Rectal smooth muscle tissue (tissue), 1 donor: ENCODE results near the gene C19orf33.

Source experiments
- H3K27ac ChIP-seq: one replicate; pipeline ENCODE4 v1.7.0; 2013; ENCODE audit warnings: low read depth, low read length, inconsistent platforms
- H3K27me3 ChIP-seq: one replicate; pipeline ENCODE4 v1.7.0; 2013; ENCODE audit warnings: low read length; ENCODE audit not compliant: control insufficient read depth, insufficient read depth
- H3K36me3 ChIP-seq: one replicate; pipeline ENCODE4 v1.7.0; 2013; ENCODE audit warnings: low read length; ENCODE audit not compliant: control insufficient read depth, insufficient read depth
- H3K4me1 ChIP-seq: one replicate; pipeline ENCODE4 v1.7.0; 2013; ENCODE audit warnings: low read length; ENCODE audit not compliant: control insufficient read depth, insufficient read depth
- H3K4me3 ChIP-seq: one replicate; pipeline ENCODE4 v1.7.0; 2013; ENCODE audit warnings: low read length
- H3K9ac ChIP-seq: one replicate; pipeline ENCODE4 v1.7.0; 2013; ENCODE audit warnings: low read length

C19orf33 gene

GRCh38 chr19:38318660-38319059 is 14.6 kb downstream of the C19orf33 start:
- H3K4me3 ChIP-seq = no peak overlapping the region
- peaks cover 14% of the 10 kb centered on the region for H3K4me1 ChIP-seq
- no peaks in the 10 kb centered on the region for H3K27me3 ChIP-seq
- no peak overlapping the region for H3K9ac ChIP-seq
- H3K27ac ChIP-seq = peak overlapping the region; percentile 93
- H3K36me3 ChIP-seq = no peaks in the 10 kb centered on the region

GRCh38 chr19:38319421-38320258 is 15.6 kb downstream of the C19orf33 start, which contains the start of gene KCNK6:
KCNK6 (plus strand) TSS chr19:38319845; CDS start chr19:38319951, 106 bp downstream.
- Histone ChIP-seq H3K9ac (peak within 1 kb of the TSS; percentile 78), H3K27me3 (no peaks in the 10 kb centered on the region), H3K4me1 (peaks cover 14% of the 10 kb centered on the region), H3K27ac (peak within 1 kb of the TSS; percentile 93), H3K36me3 (no peaks in the 10 kb centered on the region), H3K4me3 (peak within 1 kb of the TSS; percentile 73)

- Histone ChIP-seq H3K36me3 (no peaks in the 10 kb centered on the region), H3K4me1 (peaks cover 14% of the 10 kb centered on the region), H3K27ac (peak overlapping the region; percentile 93), H3K4me3 (peak overlapping the region; percentile 25), H3K9ac (peak overlapping the region; percentile 16), H3K27me3 (no peaks in the 10 kb centered on the region)
Measured at GRCh38 chr19:38320969-38321339, 16.9 kb downstream of the C19orf33 start.

GRCh38 chr19:38321646-38322196 is 17.7 kb downstream of the C19orf33 start:
- Histone ChIP-seq H3K36me3 (no peaks in the 10 kb centered on the region), H3K27me3 (no peaks in the 10 kb centered on the region), H3K9ac (peak overlapping the region; percentile 16), H3K4me1 (peaks cover 14% of the 10 kb centered on the region), H3K4me3 (peak overlapping the region; percentile 25), H3K27ac (peak overlapping the region; percentile 93)

- H3K4me1 ChIP-seq = peaks cover 14% of the 10 kb centered on the region
Measured at GRCh38 chr19:38323291-38323690, 19.2 kb downstream of the C19orf33 start.

GRCh38 chr19:38324431-38324830 is 20.4 kb downstream of the C19orf33 start:
- H3K36me3 ChIP-seq = peaks cover 11% of the 10 kb centered on the region
- H3K4me1 ChIP-seq = peaks cover 14% of the 10 kb centered on the region
- H3K27ac ChIP-seq = no peak overlapping the region
- H3K4me3 ChIP-seq = no peak overlapping the region
- H3K27me3 ChIP-seq = no peaks in the 10 kb centered on the region
- H3K9ac ChIP-seq = no peak overlapping the region

More at GRCh38 chr19:38323291-38323690, 19.2 kb downstream of the C19orf33 start:
- no peaks in the 10 kb centered on the region for H3K27me3 ChIP-seq
- H3K36me3 ChIP-seq = peaks cover 11% of the 10 kb centered on the region
- H3K4me3 ChIP-seq = no peak overlapping the region
- H3K27ac ChIP-seq = peak overlapping the region; percentile 35
- H3K9ac ChIP-seq = no peak overlapping the region

GRCh38 chr19:38326591-38326990 is 22.5 kb downstream of the C19orf33 start:
- Histone ChIP-seq H3K4me3 (no peak overlapping the region), H3K9ac (no peak overlapping the region), H3K36me3 (peaks cover 11% of the 10 kb centered on the region), H3K27ac (no peak overlapping the region), H3K4me1 (peaks cover 4% of the 10 kb centered on the region), H3K27me3 (no peaks in the 10 kb centered on the region)

- H3K27me3 ChIP-seq = no peaks in the 10 kb centered on the region
- H3K9ac ChIP-seq = no peak overlapping the region
- no peak overlapping the region for H3K4me3 ChIP-seq
- no peaks in the 10 kb centered on the region for H3K4me1 ChIP-seq
- peaks cover 11% of the 10 kb centered on the region for H3K36me3 ChIP-seq
- H3K27ac ChIP-seq = no peak overlapping the region
Measured at GRCh38 chr19:38329651-38330050, 25.6 kb downstream of the C19orf33 start.

GRCh38 chr19:38331728-38332127 is 27.7 kb downstream of the C19orf33 start:
- Histone ChIP-seq H3K4me3 (no peak overlapping the region), H3K27ac (no peak overlapping the region), H3K36me3 (peaks cover 11% of the 10 kb centered on the region), H3K27me3 (no peaks in the 10 kb centered on the region), H3K9ac (no peak overlapping the region), H3K4me1 (no peaks in the 10 kb centered on the region)

- Histone ChIP-seq H3K4me3 (no peak overlapping the region), H3K4me1 (no peaks in the 10 kb centered on the region), H3K27me3 (no peaks in the 10 kb centered on the region), H3K27ac (no peak overlapping the region), H3K9ac (no peak overlapping the region), H3K36me3 (peaks cover under 1% of the 10 kb centered on the region)
Measured at GRCh38 chr19:38333245-38333644, 29.2 kb downstream of the C19orf33 start.

GRCh38 chr19:38335949-38336637 is 32.0 kb downstream of the C19orf33 start:
- Histone ChIP-seq H3K36me3 (no peaks in the 10 kb centered on the region), H3K4me1 (no peaks in the 10 kb centered on the region), H3K9ac (peak overlapping the region; percentile 70), H3K27ac (peak overlapping the region; percentile 86), H3K4me3 (peak overlapping the region; percentile 98), H3K27me3 (no peaks in the 10 kb centered on the region)

- Histone ChIP-seq H3K36me3 (no peaks in the 10 kb centered on the region), H3K4me1 (no peaks in the 10 kb centered on the region), H3K9ac (peak overlapping the region; percentile 70)
Measured at GRCh38 chr19:38336638-38337359, 32.7 kb downstream of the C19orf33 start.

More at GRCh38 chr19:38336638-38337359, 32.7 kb downstream of the C19orf33 start:
- peak overlapping the region; percentile 98 for H3K4me3 ChIP-seq
- peak overlapping the region; percentile 86 for H3K27ac ChIP-seq
- H3K27me3 ChIP-seq = no peaks in the 10 kb centered on the region
